NT2/D1 (cell line): ENCODE measurements around the gene PMS2.
"Not testable (repeated sequence)": the region's sequence is repeated elsewhere in the genome, so short reads cannot be mapped to it uniquely, and the experiment has no call there.

Experiments
- DNase-seq: peaks from one replicate; pipeline ENCODE4 v3.0.0-alpha.2; 2011; ENCODE audit warnings: low read depth, low spot score
- H3K27me3 ChIP-seq: 2 replicates; pipeline ENCODE4 v1.6.0; 2011; ENCODE audit warnings: mild to moderate bottlenecking; ENCODE audit not compliant: insufficient read length, insufficient read depth
- H3K36me3 ChIP-seq: 2 replicates; pipeline ENCODE4 v1.6.1; 2011; ENCODE audit warnings: mild to moderate bottlenecking, low read length, mixed read lengths; ENCODE audit not compliant: insufficient read depth, insufficient read length
- H3K4me1 ChIP-seq: 2 replicates; pipeline ENCODE4 v1.5.1; 2011; ENCODE audit not compliant: insufficient read depth, insufficient read length
- H3K4me3 ChIP-seq: 2 replicates; pipeline ENCODE4 v1.5.1; 2011; ENCODE audit warnings: low read depth; ENCODE audit not compliant: insufficient read length
- H3K9ac ChIP-seq: 2 replicates; pipeline ENCODE4 v1.6.0; 2011; ENCODE audit warnings: low read depth; ENCODE audit not compliant: insufficient read length
- H3K9me3 ChIP-seq: 2 replicates; pipeline ENCODE4 v1.5.1; 2011; ENCODE audit warnings: mild to moderate bottlenecking, low read length; ENCODE audit not compliant: insufficient read depth
- SUZ12 ChIP-seq: IDR thresholded peaks from 2 replicates; pipeline ENCODE4 v1.6.1; 2011; ENCODE audit not compliant: insufficient read length, insufficient read depth; ENCODE audit errors: extremely low read depth
- YY1 ChIP-seq: IDR thresholded peaks from 2 replicates; pipeline ENCODE4 v1.6.1; 2011; ENCODE audit not compliant: insufficient read length, insufficient read depth
- ZNF274 ChIP-seq: IDR thresholded peaks from 2 replicates; pipeline ENCODE4 v1.6.1; 2011; ENCODE audit warnings: mild to moderate bottlenecking, low read depth, low read length

PMS2 gene

DNA sequence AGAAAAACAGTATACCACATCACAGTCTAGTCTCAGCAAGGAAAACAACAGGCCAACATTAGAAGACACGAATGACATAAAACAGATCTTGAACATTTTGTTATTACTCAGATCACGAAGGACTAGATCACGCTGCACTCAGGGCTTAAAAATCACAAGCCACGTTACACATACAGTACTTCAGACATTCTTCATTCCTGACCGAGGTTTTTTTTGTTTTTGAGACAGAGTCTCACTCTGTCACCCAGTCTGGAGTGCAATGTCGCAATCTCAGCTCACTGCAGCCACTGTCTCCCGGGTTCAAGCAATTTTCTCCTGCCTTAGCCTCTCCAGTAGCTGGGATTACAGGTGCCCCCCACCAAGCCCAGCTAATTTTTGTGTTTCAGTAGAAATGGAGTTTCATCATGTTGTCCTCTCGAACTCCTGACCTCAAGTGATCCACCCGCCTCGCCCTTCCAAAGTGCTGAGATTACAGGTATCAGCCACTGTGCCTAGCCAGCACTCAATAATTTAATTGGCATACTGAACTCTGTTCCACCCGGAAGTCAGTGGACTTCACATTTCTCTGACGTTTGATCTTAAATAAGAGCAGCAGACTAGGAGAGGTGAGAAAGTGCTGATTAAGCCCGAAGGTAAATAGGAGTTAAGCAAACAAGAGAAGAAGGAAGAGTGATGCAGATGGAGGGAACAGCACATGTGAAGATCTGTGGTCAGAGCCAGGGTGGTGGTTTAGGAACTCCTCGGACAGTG, 3.7 kb upstream of the PMS2 start:
- TF ChIP-seq SUZ12 (no peak), YY1 (no peak), ZNF274 (no peak)
- Histone ChIP-seq H3K27me3 (no peaks in the 10 kb centered on the region), H3K4me1 (no peaks in the 10 kb centered on the region), H3K4me3 (no peak overlapping the region), H3K36me3 (peaks cover 65% of the 10 kb centered on the region), H3K9ac (peak overlapping the region; percentile 12), H3K9me3 (no peaks in the 10 kb centered on the region)
- no peak for DNase-seq

DNA sequence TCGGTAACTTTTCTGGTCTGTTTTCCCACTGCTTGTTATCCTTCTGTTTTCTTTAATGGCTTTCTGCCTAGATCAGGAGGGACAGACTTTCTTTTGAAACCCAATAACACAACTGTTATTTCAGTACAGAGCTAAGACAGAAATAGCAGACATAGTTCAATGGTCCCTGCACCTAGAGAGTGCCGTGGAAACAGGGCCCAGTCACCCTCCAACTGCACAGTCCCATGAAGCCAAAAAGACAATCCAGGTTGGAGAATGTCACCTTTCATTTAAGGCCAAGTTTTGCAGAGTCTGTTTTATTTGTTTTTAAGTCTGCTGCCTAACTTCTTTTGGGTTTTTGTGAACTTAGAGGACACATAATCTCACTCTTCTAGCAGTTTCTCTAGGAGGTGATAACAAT, 2.7 kb upstream of the PMS2 start:
- H3K9me3 ChIP-seq, result no peaks in the 10 kb centered on the region
- no peak overlapping the region for H3K4me3 ChIP-seq
- H3K9ac ChIP-seq, result no peak overlapping the region
- TF ChIP-seq SUZ12, result no peak
- no peak for TF ChIP-seq YY1
- TF ChIP-seq ZNF274, result no peak
- H3K27me3 ChIP-seq, result no peaks in the 10 kb centered on the region
- no peaks in the 10 kb centered on the region for H3K4me1 ChIP-seq
- peaks cover 56% of the 10 kb centered on the region for H3K36me3 ChIP-seq
- no peak for DNase-seq

DNA sequence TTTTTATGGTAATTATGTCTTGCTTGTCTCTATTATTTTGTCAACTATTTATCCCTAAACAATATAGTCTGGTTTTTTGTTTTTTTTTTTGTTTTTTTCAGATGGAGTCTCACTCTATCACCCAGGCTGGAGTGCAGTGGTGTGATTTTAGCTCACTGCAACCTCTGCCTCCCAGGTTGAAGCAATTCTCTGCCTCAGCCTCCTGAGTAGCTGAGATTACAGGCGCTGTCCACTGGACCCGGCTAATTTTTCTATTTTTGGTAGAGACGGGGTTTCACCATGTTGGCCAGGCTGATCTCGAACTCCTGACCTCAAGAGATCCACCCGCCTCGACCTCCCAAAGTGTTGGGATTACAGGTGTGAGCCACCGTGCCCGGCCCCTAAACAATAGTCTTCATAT, 1.5 kb upstream of the PMS2 start:
- DNase-seq, H3K4me1 ChIP-seq, H3K9me3 ChIP-seq, H3K27me3 ChIP-seq: not testable (repeated sequence)
- Histone ChIP-seq H3K4me3 (peak overlapping the region; percentile 39), H3K36me3 (peaks cover 47% of the 10 kb centered on the region), H3K9ac (peak overlapping the region; percentile 64)

DNA sequence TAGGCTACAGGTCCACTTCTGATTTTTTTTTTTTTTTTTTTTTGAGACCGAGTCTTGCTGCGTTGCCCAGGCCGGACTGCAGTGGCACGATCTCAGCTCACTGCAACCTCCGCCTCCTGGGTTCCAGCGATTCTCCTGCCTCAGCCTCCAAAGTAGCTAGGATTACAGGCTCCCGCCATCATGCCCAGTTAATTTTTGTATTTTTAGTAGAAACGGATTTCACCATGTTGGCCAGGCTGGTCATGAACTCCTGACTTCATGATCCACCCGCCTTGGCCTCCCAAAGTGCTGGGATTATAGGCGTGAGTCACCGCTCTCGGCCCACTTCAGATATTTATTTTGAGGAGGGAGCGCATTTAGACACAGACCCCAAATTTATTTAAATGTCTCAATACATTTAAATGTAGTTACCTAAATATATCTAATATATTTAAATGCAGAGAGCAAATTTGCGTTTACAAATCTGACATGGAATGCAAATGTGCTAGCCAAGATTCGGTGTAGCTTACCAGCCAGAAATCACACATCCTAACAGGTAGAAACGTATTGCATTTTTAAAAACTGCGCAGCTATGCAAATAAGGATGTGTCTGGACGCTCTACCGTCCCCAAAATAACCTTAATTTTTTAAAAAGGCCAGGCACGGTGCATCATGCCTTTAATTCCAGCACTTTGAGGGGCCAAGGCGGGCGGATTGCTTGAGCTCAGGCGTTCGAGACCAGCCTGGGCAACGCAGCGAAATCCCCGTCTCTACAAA, 836 bp downstream of the PMS2 start:
- peaks cover 39% of the 10 kb centered on the region for H3K36me3 ChIP-seq
- not testable (repeated sequence) for H3K27me3 ChIP-seq, H3K9me3 ChIP-seq, H3K4me1 ChIP-seq, DNase-seq
- peak overlapping the region; percentile 92 for H3K4me3 ChIP-seq
- H3K9ac ChIP-seq, result peak overlapping the region; percentile 97

DNA sequence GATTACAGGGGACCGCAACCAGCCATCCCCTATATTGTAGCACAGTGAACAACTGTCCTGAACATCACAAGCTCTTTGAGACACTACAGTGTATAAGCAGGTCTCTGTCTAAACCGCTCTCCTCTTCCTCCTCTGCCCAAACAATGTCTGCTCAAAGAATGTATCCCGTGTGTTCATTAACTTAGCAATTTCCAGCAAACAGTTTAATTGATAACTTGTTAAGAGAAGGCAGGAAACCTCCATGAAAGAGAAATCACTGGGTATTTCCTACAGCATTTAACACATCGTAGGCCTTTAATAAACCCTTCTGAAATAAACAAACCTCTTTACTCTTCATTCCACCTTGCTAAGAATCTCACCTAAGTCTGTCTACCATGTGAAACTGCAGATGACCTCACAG, 1.5 kb downstream of the PMS2 start:
- no peak overlapping the region for H3K9ac ChIP-seq
- DNase-seq, result no peak
- no peaks in the 10 kb centered on the region for H3K9me3 ChIP-seq
- H3K36me3 ChIP-seq, result peaks cover 38% of the 10 kb centered on the region
- no peak overlapping the region for H3K4me3 ChIP-seq
- no peaks in the 10 kb centered on the region for H3K4me1 ChIP-seq
- H3K27me3 ChIP-seq, result no peaks in the 10 kb centered on the region
- no peak for TF ChIP-seq YY1
- no peak for TF ChIP-seq SUZ12
- TF ChIP-seq ZNF274, result no peak

DNA sequence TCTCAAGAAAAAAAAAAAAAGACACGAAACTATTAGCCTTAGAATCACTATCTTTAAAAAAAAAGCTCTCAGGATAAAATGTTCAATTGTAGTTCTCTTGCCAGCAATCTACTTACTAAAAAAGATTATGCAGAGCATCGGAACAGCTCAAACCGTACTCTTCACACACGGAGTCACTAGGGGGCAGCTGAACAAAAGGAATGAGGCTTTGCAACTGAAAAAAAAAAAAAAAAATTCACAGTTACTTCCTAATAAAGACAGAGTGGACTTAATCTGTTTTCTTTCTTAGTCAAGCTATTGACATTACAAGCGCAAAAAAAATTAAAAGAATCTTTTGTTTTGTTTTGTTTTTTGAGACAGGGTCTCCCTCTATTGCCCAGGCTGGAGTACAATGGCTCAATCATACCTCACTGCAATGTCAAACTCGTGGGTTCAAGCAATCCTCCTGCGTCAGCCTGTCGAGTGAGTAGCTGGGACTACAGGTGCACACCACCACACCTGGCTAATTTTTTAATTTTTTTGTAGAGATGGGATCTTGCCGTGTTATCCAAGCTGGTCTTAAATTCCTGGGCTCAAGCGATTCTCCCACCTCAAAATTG, 11.5 kb downstream of the PMS2 start:
- no peaks in the 10 kb centered on the region for H3K9me3 ChIP-seq
- no peak overlapping the region for H3K9ac ChIP-seq
- no peaks in the 10 kb centered on the region for H3K4me1 ChIP-seq
- TF ChIP-seq SUZ12 (no peak), ZNF274 (no peak), YY1 (no peak)
- peaks cover 66% of the 10 kb centered on the region for H3K36me3 ChIP-seq
- H3K4me3 ChIP-seq, result no peak overlapping the region
- no peaks in the 10 kb centered on the region for H3K27me3 ChIP-seq
- DNase-seq, result peak; percentile 32

DNA sequence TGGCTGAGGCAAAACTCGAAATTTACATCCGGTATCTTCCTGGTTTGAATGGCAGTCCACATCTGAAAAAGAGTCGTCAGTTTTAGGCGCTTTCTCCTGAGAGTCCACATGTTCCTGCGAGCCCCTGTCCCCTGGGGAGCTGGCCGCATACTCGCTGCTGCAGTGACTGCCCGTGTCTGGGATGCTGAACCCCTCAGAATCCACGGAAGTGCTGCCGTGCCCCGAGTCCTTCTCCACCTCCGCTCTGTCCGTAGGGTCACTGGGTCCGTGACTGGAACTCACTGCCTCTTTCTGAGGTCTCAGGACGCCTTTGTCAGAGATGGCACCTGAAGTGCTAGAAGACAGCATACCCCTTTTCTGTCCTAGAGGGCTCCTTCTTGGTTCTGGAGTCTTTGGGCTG, 21.8 kb downstream of the PMS2 start:
- H3K9me3 ChIP-seq, H3K9ac ChIP-seq, H3K4me1 ChIP-seq, H3K4me3 ChIP-seq, DNase-seq, H3K27me3 ChIP-seq: not testable (repeated sequence)
- peaks cover 51% of the 10 kb centered on the region for H3K36me3 ChIP-seq

DNA sequence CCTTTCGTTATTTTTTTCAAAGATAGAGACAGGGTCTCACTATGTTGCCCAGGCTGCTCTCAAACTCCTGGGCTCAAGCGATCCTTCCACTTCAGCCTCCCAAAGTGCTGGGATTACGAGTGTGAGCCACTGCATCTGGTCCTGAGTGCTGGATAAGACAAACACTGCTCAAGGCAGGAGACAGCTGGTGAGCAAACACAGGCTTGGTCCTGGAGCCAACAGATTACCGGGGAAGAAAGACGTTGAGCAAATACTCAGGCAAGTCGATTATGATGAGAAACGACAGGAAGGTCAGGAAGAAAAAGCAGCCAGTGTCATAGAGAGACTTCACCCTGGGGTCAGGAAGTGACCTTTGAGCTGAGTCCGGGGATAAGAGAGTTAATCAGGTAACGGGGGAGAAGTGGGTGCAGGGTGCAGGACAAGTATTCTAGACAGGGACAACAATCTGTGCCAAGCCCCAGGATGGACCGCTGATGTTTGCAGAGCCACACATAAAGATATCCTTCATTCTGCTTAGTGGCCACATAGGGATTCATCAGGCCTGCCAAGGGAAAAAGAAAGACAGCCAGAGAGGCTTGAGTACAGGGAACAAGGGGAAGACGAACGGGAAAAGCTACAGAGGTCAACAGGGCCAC, 29.1 kb downstream of the PMS2 start:
- not testable (repeated sequence) for H3K9me3 ChIP-seq, H3K4me3 ChIP-seq, H3K9ac ChIP-seq, H3K4me1 ChIP-seq, H3K27me3 ChIP-seq, DNase-seq
- peaks cover 14% of the 10 kb centered on the region for H3K36me3 ChIP-seq

DNA sequence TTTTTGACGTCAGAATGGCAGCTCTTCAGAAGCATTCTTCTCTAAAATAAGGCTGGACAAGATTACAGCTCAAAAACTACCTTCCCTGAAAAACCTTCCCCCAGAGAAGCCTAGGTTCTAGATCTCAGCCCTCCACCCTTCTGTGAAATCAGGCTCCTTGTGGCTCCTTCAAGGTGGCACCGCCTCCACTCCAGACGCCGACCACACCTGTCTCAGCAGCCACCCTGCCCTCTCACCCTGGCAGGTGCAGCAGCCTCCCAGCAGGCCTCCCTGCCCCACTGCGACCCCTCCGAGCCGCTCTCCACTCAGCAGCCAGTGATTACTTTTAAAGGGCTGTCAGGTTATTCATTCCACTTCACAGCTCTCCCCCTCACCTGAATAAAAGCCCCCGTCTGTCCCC, 35.3 kb downstream of the PMS2 start:
- H3K4me1 ChIP-seq, H3K9ac ChIP-seq, DNase-seq, H3K9me3 ChIP-seq, H3K36me3 ChIP-seq, H3K4me3 ChIP-seq, H3K27me3 ChIP-seq: not testable (repeated sequence)

DNA sequence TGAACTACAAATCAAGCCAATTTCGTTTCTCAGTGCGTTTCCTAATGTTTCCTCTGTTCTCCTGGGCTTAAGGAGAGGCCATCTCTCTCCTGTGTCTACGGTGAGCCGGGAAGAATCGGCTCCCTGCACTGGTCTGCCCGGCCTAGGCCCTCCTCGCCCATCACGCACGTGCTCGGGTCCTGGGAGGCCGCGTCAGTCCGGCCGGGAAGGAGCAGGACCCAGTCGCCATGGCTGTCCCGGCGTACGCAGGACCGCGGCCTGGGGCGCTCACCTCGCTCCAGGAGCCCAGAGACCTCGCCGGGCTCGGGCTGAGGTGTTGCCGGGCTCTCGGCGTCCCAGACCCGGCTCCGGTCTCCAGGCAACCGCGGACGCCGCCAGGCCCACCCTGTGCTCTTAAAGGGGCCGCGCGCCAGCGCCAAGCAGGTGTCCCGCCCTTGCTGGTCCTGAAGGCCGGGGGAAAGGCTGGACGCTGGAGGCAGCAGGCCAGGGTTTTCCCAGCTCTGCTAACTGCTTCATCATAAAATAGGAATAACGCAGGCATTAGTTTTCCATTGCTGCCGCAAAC, 38.4 kb downstream of the PMS2 start, which contains the start of gene RSPH10B:
Gene RSPH10B, minus strand, starts transcription at position 343 of the 565 bp plus-strand sequence. CDS start 3,573 bp downstream, outside the sequence.
- not testable (repeated sequence) for H3K27me3 ChIP-seq, H3K4me3 ChIP-seq, H3K9ac ChIP-seq, H3K9me3 ChIP-seq, DNase-seq, H3K4me1 ChIP-seq, H3K36me3 ChIP-seq
